T-helper 1 cell treated with Interleukin-12 subunit alpha and Interleukin-12 subunit beta and Interleukin-4 antibody, amounts not matched to agents 30 ng/mL and 1 ng/mL, for 36 hours (primary cell): ENCODE results near the gene ABCE1. TPM values are rescaled to one million over a fixed set of nuclear protein-coding genes. Genes with fewer than 3 reads are reported as not detected.

Experiments used
- intact Hi-C: fragments of 100-400 bp; cut with micrococcal nuclease; formaldehyde crosslinking; loops from one replicate; pipeline ENCODE4 v1.15.1; 2024
- total RNA-seq: library from RNA; stranded (reverse); gene quantifications from 2 replicates; pipeline ENCODE4 v1.2.3, GENCODE V29; 2022

Gene ABCE1
- total RNA-seq, 1 donor from 2014 or later, result 91.3 TPM

DNA sequence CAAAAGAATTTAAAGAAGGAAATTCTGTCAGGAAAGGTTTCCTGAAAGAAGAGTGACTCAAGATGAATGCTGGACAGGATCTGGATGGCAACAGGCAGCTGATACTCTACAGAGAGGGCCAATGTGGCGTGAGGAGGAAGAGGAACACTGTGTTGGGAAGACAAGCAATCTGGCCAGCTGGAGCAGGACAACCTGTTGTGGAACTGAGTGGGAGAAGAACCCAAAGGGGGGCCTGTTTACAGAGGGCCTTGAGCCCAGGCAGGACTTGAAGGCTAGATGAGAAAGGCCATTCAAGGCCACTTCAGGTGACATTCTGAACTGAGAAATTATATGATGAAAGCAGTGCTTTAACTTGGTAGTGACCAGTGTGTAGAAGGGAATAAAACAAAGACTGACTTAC, 73.8 kb downstream of the ABCE1 start:
- intact Hi-C loops, result no loop called here

DNA sequence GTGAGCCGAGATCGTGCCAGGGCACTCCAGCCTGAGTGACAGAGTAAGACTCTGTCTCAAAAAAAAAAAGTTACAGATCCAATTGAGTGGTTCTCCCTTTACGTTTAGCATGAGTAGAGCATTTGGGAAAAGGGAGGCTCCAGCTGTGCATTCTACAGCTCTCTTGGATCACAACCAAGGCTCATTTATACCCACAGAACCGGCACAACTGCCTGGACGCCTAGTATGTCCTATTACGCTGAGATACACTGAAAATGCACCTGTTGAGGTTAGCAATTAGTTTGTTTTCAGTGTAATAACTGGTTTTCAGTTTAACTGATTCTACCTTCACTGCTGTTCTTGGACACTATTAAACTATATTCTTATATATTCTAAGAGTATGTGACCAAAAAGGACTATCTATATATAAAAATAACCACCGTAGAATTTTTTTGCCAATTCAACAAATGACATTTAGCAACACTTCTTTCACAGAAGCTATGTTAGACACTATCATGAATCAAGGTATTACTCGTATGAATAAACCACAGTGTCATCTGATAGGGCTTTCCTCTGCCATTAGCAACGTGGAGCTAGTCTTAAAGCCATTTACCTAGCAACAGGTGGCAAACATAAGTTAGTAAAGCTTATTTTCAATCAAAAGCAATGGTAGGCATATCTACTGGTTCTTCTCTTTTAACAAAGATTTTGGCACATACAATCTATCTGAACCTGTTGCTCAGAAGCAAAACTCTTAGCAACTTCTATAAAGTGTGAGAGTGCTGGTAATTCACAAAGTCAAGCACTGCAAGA, 78.7 kb downstream of the ABCE1 start:
- intact Hi-C loops, result loop anchor here (1.0 to 5.0 kb wide), 2 partner anchors 8 to 650 kb away; no protein-coding TSS in a partner anchor

DNA sequence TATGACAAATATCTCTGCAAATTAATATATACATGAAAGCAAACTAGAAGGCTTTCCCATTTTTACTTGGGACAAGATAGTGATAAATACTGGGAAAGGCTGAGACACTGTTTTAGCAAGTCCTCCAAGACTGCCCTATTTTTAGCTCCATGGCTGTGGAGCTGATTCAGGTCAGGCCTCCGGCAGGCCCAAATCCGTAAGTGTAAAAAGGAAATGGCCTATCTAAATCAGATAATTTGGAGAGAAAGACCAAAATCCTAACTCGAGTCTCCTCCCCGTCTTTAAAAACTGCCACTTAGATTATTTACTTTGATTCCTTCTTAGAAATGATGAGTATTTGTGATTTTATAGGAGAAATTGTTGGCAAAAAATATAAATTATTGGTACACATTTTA, 79.4 kb downstream of the ABCE1 start:
- intact Hi-C loops, result loop anchor here (1.0 to 5.0 kb wide), 2 partner anchors 8 to 650 kb away; no protein-coding TSS in a partner anchor

DNA sequence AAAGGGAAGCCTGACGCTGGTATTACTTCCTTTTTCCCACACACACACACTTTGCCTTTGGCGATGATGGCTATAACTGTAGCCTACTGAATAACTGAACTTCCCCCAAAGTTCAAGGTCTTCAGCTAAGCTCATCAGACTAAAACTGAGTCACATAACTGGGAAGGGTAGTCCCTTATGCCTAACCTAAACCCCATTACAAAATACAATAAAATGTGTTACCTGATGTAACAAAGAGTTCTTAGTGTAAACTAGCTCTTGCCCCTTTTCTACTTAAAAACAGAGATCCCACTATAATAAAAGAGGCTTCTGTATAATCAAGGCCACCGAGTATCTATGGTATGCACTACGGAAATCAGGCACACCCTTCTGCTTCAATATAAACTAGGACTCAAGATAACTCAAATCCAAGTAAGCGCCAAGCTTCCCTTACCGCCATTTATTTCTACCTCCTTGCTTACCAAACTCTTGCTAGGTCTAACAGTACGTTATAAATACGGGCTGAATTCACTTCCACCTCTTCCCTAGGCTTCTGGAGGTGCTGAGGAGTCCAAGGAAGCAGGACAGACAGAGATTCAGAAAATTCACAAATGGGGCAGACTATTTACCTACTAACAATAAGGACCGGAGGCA, 79.9 kb downstream of the ABCE1 start:
- intact Hi-C loops, result loop anchor here (1.0 to 5.0 kb wide), 8 partner anchors 9 to 1993 kb away; partner anchors contain the start of genes HHIP, LSM6, USP38 and ZNF827

DNA sequence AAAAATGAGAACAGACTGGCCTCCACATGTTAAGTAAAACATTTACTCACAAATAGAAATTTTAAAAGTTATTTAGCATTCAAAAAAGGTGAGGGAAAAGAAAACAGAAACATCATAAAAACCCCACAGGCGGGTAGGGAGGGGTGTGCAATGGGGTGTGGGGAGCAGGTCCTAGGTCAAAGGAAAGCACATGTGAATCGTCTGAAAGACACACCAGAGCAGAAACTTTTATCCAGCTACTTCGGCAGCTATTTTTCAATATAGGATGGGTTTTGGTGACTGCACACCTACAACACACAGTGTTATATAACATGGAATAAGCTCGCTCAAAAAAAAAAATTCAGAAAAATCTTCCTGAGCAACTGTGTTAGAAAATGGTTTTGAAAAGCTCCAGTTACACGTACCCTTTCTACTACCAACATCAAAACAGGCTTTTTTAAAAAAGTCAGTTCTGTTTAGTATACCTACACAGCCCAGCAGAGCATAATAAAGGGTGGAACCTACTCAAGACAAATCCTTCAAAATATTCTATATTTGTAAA, 80.7 kb downstream of the ABCE1 start:
- intact Hi-C loops, result loop anchor here (2.0 to 5.0 kb wide), 7 partner anchors 14 to 1994 kb away; partner anchors contain the start of genes HHIP, LSM6, USP38 and ZNF827

Other genes with a start within 250 kb of the ABCE1 start
- 30.6 and 31.9 TPM in 2 replicates for gene ANAPC10, start 115 bp upstream of the ABCE1 start, total RNA-seq
- 63.1 and 65.9 TPM in 2 replicates for gene OTUD4, start 82.3 kb downstream of the ABCE1 start, total RNA-seq